NCI-H1105 treated with DMSO at 0.1 percent for 48 hours (cell line): Measurements from ENCODE around the gene TOR1AIP1.
"Not testable (repeated sequence)": the region's sequence is repeated elsewhere in the genome, so short reads cannot be mapped to it uniquely, and the experiment has no call there.

Source experiments
- DNase-seq: peaks from one replicate; lab custom pipeline; 2025; lab: John Stamatoyannopoulos, UW

TOR1AIP1 gene

DNA sequence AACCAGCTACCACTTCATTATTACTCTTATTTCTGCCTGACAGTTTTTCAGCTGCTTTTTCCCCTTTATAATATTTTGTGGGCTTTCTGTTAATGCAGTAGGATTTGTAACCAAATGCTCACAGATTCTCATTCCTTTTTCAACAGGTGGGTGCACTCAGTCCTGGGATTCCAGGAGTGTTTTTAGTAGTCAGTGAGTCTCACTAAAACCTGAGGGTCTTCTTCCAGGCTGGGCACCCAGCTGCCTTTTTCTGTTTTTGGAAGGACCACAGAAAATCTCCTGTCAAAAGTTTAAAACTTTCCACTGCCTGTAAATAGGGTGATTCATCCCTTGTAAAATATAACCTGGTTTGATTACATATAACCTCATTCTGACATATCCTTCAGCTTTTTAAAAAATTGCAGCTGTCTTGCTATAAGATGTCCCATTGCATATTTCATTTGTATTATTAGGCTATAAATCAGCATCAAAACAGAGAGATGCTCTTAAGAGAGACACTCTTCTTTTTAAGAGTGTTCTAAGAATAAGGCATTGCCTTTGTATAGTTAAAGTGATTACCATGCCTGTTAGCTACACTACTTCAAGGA lies 55.7 kb downstream of the TOR1AIP1 start:
- no peak for DNase-seq

DNA sequence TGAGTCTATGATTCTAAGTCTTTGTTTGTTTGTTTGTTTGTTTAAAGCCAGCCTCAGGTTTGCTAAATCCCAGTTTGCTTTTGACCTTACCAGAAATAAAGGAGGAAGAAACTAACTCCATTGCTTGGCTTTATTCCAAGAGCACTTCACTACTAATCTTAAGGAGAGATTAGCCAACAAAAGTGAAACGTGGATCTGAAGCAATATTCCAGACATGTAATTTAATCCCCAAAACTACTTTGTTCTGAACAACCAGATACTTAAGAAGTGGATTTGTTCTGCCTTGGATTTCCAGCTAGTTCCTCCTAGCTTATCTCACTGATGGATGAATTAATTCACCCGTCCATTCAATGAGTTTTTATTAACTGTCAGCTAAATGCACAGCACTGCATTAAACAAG lies 56.7 kb downstream of the TOR1AIP1 start:
- no peak for DNase-seq

DNA sequence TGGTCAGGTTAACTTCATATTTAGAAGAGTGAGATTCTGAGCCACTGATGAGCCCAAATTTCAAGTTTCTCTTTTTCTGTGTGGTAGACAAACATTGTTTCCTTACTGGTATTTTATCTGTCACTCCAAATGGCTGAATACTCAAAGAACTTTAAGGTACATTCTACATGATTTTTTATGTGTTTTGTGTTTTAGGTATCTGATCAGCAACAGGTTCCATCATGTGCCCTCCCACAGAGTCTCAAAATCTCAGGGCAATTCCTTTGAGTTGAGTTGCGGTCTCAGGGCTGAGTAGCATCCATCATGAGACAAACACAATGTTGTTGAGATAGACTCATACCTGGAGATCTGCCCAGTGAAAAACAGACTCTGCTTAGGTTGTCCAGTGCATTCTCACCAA lies 57.9 kb downstream of the TOR1AIP1 start:
- DNase-seq, result no peak

DNA sequence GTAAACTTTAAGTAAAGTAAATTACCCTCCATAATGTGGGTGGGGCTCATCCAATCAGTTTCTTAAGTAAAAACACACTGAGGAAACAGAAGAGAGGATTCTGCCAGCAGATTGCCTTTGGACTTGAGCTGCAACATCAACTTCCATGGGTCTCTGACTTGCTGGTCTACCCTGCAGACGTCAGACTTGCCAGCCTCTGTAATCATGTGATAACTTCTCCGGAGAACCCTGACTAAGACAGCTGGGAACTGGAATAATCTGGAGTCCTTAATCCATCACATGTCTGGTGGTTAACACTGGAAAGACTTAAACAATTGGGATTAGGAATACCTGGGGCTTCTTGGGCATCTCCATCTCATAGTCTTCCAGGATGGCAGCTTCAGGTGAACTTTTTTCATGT lies 59.4 kb downstream of the TOR1AIP1 start:
- no peak for DNase-seq

DNA sequence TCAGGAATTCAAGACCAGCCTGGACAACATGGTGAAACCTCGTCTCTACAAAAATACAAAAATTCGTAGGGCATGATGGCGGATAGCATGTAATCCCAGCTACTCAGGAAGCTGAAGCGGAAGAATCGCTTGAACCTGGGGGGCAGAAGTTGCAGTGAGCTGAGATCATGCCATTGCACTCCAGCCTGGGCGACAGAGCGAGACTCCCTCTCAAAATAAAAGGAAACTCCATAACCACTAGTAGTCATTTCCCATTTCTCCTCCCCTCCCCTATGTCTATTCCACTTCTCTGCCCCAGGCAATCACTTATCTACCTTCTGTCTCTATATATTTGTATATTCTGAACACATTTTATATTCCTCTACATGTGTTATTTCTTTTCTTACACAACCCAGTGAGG lies 68.6 kb downstream of the TOR1AIP1 start:
- DNase-seq, result no peak

DNA sequence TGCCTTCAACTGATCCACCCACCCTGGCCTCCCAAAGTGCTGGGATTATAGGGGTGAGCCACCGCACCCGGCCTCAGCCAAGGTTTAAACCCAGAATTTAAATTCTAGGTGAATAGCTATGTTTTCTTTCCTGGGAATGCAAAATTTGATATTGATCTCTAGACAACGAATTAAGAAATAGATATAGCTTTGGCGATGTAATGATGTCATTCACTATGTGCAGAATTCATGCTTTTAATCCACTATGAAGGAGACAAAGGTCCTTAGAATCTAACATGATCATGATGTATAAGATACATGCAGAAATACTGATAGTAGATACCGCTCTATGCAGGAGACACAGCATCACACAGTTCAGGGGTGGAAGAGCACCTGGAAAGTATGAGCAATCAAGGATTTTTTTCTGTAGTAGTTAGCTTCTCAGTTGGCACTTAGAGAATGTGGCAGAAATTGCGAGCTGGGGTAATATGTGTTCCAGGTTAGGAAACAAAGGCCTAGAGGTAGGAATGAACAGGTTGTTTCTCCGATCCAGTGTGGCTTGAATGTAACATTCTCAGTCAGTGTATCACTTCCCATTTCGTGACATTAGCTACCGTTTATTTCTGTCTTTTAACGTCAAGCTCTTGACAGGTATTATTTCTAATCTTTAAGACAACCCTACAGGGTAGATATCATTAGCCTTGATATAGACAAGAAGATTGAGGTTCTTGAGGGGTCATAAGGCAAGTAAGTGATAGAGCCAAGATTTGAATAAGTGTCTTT lies 69.5 kb downstream of the TOR1AIP1 start:
- DNase-seq, result no peak

DNA sequence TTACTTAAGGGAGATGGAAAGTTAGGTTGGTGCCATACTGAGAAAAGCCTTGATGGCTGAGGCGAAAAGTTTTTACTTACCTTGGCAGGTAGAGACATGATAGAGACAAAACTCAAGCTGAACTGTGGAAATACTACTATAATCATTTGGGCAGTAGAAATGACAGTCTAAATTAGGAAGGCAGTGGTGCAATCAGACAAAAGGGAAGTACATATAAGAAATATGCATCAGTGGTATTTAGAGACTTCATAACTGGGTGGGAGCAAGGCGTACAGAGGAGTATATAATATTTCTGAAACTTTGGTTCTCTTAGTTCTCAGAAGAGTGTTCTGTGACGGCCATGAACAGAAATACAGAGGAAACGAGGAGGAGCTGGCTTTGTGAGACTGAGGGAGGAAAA lies 70.1 kb downstream of the TOR1AIP1 start:
- DNase-seq, result no peak

DNA sequence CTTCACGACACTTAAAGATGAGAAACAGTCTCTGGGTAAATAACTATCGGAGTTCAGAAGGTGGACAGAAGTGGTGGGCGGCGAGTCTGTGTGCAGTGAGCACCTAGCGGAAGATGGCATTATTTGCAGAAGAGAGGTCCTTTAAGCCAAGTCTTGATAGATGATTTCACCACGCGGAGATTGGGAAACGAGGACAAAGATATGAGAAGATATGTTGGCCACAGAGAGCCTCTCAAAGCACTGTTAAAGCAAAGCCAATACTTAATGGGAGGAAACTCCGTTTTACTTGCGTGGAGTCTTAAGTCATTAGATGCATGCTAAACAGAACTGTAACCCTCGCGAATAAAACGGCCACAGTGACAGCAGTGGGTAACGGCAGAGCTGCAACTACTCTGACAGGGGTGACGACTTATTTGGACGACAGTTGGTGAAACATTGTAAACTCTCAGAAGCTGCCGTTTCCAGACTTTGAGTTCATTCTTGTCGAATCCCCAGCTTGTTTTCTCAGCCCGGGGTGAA lies 71.9 kb downstream of the TOR1AIP1 start:
- peak; percentile 61 for DNase-seq

DNA sequence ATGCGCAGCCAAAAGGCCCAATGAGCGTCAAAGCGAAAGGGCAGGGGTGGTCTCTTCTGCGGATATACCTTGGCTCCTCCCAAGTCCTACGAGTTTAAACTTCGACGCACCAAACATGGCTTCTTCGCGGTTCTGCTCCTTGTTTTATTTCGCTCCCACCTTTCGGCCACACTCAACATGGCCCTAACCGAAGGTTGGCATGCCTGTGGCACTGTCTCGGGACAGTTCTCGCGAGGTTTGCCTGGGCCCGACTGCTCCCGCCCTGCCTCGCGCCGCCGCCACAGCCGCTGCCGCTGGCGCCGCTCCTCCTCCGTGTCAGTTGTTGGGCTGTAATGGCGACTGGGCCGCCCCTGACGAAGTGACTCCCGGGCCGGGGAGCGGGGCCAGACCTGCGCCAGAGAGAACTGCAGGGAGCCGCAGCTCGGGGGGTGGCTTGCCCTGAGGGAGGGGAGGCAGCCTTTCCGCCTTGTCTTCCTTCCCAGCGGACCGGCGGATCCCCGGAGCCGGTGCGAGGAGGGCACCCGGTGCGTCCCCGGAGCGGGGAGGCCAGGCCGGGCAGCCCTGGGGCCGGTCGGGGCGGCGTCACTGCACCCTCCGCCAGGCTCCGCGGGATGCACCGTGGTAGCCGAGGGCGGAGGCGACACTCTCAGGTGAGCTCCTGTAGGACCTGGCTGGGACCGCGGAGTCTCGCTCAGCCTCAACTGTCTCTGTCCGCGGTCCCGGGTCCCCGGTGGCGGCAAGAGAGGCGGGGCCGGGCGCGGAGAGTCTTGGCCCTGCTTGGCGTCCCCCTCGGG lies 72.6 kb downstream of the TOR1AIP1 start, which contains the start of gene CEP350:
Gene CEP350 (plus strand): TSS at position 318 of the 794 bp plus-strand sequence. CDS start 31,372 bp downstream, outside the sequence.
- peak; percentile 99 for DNase-seq

DNA sequence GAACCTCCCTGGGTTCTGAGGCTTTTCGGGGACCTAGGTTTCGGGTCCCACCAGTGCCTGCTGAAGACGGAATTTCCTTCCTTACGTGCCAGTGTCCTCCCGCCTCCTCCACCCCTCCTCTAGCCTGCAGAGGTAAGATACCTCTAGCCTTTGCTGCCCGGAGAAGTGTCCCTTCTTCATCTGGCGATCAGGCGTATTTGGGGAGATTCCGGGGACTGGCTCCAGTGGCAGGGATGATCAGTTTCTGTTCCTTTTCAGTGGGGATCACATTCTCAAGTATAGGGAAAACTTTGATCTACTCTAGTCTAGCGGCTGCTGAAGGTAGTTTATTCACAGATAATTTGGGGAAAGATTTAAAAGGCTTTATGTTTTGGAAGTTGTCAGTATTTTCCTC lies 73.2 kb downstream of the TOR1AIP1 start:
- DNase-seq, result no peak

DNA sequence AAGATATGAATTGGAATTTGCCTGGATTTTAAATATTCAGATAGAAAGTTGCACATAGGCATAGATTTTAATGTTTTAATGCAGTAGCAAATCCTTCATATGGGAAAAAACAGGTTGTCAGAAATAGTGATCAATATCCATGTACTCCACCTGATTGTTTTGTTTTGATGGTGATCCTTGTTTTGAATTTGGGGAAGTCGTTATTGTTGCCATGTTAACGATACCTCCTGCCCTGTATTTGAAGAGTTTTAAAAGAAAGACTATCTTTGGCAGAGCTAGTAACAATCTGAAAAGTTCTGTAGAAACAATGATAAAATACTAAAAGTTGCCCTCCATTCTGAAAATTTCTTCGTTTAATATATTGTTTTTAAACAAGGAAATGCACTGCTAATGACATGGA lies 73.6 kb downstream of the TOR1AIP1 start:
- no peak for DNase-seq

DNA sequence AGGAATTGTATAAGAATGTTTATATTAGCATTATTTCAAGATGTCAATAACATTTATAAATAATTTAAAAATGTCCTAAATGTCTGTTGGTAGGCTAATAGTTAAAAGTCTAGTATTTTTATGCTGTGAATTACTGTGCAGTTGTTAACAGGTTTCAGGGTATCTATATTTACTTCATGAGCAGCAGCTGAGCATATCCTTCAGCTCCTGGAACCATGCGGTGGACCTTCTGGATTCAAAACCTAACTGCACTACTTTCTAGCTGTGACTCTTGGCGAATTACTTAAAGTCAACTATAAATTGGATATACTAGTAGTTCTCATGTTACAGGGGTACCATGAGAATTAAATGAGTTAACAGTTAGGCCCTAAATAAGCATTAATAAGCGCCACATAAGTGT lies 76.3 kb downstream of the TOR1AIP1 start:
- no peak for DNase-seq

DNA sequence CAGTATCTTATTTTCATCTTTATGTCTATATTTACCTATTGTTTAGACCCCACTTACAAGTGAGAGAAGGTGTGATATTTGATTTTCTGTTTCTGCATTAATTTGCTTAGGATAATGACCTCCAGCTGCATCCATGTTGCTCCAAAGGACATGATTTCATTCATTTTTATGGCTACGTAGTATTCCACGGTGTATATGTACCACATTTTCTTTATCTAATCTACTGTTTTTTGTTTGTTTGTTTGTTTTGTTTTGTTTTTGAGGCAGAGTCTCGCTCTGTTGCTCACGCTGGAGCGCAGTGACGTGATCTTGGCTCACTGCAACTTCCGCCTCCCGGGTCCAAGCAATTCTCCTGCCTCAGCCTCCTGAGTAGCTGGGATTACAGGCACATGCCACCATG lies 80.1 kb downstream of the TOR1AIP1 start:
- DNase-seq, result not testable (repeated sequence)

DNA sequence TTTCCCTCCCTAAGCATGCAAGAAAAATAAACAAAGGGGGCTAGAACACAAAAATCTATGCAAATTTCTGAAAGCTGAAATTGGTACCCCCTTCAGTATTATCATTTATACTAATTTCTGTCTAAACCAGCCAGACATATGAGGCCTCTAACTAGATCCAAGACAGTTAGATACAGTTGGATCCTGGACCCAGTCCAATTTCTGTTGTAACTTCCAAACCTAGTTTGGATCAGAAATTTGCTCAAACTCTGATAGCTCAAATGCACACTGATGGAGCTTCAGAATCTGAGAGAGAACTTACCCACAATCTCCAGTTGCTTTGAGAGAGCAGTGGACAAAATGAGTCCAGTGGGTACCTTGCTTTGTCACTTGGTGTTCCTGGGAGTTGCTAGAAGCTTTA lies 84.5 kb downstream of the TOR1AIP1 start:
- no peak for DNase-seq

DNA sequence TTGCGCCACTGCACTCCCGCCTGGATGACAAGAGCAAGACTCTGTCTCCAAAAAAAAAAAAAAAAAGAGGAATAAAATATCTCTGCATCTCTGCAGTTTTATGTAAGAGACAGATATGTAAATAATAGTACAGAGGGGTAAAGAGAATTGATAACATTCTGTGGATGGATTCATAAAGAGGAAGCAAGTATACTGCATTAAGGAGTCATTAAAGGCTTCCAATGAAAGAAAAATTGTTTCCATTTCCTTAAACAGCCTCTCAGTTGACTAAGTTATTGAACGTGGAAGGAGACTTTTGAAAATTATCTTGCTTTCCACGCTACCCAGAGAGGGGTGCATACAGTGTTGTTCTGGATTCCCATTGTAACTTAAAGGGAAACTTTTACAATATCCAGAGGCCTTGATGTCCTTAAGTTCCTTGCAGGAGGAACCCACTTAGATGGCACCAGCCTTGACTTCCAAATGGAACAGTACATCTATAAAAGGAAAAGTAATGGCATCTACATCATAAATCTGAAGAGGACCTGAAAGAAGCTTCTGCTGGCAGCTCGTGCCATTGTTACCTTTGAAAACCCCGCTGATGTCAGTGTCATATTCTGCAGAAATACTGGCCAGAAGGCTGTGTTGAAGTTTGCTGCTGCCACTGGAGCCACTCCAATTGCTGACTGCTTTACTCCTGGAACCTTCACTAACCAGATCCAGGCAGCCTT lies 86.4 kb downstream of the TOR1AIP1 start:
- no peak for DNase-seq

DNA sequence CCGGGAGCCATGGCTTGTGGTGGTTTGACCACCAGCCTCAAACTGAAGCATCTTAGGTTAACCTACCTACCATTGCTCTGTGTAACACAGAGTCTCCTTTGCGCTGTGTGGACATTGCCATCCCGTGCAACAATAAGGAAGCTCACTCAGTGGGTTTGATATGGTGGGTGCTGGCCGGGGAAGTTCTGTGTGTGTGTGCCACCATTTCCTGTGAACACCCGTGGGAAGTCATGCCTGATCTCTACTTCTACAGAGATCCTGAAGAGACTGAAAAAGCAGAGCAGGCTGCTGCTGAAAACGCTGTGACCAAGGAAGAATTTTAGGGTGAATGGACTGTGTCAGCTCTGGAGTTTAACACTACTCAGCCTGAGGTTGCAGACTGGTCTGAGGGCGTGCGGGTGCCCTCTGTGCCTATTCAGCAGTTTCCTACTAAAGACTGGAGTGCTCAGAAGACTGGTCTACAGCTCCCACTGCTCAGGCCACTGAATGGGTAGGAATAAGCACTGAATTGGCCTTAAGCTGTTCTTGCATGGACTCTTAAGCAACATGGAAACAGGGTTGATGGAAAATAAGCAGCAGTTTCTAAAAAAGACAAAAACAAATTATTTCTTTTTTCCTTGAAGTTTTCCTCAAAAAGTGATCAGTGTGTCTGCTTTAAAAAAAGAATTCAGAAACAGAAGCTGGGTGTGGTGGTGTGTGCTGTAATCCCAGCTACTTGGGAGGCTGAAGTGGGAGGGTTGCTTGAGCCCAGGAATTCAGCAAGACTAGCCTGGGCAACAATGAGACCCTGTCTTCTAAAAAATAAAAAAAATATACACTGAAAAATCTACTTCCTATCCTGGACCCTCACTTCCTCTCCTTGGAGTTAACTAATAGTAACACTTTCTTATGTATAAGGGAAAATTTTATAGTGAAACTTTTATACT lies 87.2 kb downstream of the TOR1AIP1 start:
- DNase-seq, result no peak
